VCaP (cell line): ENCODE data around the gene DDX31.

Source experiments
- H3K27ac ChIP-seq: fragments of 450-650 bp; 2 replicates; pipeline ENCODE4 v1.5.1; 2017
- CTCF ChIP-seq: fragments of 450-650 bp; conservative IDR thresholded peaks from 2 replicates; pipeline ENCODE4 v1.5.1; 2017; ENCODE audit warnings: mild to moderate bottlenecking, moderate library complexity

DDX31 gene

GRCh38 chr9:132614324-132614723, 55.5 kb downstream of the DDX31 start:
- TF ChIP-seq CTCF: no peak

GRCh38 chr9:132610661-132611060, 59.1 kb downstream of the DDX31 start:
- no peak overlapping the region for H3K27ac ChIP-seq
- no peak for TF ChIP-seq CTCF

More at GRCh38 chr9:132614324-132614723, 55.5 kb downstream of the DDX31 start:
- peak overlapping the region; percentile 59 for H3K27ac ChIP-seq

GRCh38 chr9:132609829-132610228, 60.0 kb downstream of the DDX31 start:
- no peak overlapping the region for H3K27ac ChIP-seq
- TF ChIP-seq CTCF: no peak

- no peak overlapping the region for H3K27ac ChIP-seq
- TF ChIP-seq CTCF: no peak
These were observed 60.6 kb downstream of the DDX31 start for GRCh38 chr9:132609184-132609583.

- H3K27ac ChIP-seq: no peak overlapping the region
- no peak for TF ChIP-seq CTCF
These were observed 63.7 kb downstream of the DDX31 start for GRCh38 chr9:132606066-132606465.

GRCh38 chr9:132605387-132605786, 64.4 kb downstream of the DDX31 start:
- no peak overlapping the region for H3K27ac ChIP-seq
- no peak for TF ChIP-seq CTCF

GRCh38 chr9:132602207-132602606, 67.6 kb downstream of the DDX31 start:
- H3K27ac ChIP-seq: no peak overlapping the region
- TF ChIP-seq CTCF: no peak
